K562 (cell line): ENCODE data around the gene ADGRB3. TPM values are rescaled to one million over a fixed set of nuclear protein-coding genes. Genes with fewer than 3 reads are reported as not detected.

Experiments
- ATAC-seq: fragments of 200-7000 bp; cut with Tn5 transposase; 3 replicates; pipeline ENCODE4 v1.9.1; 2020; ENCODE audit warnings: moderate library complexity
- BruUV-seq: library from RNA; stranded (reverse); fragments of 400-500 nt; replicated peaks from 2 replicates; lab custom pipeline; 2021; lab: Mats Ljungman, UMichigan
- CTCF ChIA-PET: fragments of 300-600 bp; formaldehyde crosslinking; extraction: SDS; loops from one replicate; lab custom pipeline; 2021; ENCODE audit warnings: low intra/inter-chr PET ratio; lab: Yijun Ruan, JAX
- POLR2A ChIA-PET: fragments of 300-600, 350-650 bp; sonication (Branson Sonifier 250); formaldehyde crosslinking; extraction: SDS; loops from one replicate; lab custom pipeline; 2021; ENCODE audit warnings: antibody characterized with exemption, inconsistent platforms; lab: Yijun Ruan, JAX
- DNase-seq, 4 experiments: peaks; one replicate each; pipeline versions ENCODE4 v3.0.0 to v3.0.0-alpha.2; 2011 to 2018; ENCODE audit warnings: low spot score in 3 of 4, mixed read lengths in 3 of 4; ENCODE audit errors: extremely low read depth in 1 of 4
- FAIRE-seq: peaks from 2 replicates; lab custom pipeline; 2011; peaks lifted over from hg19 to GRCh38; lab: Jason Lieb, UNC
- H2AFZ ChIP-seq: 2 replicates; pipeline ENCODE4 v1.6.0; 2011; ENCODE audit warnings: low read depth, low read length, control low read depth, inconsistent platforms
- H3K27ac ChIP-seq: fragments of 200-600 bp; 3 replicates; pipeline ENCODE4 v1.8.0; 2011; ENCODE audit warnings: low read depth, mild to moderate bottlenecking, control low read depth, inconsistent platforms, low read length, moderate library complexity, mixed read lengths; ENCODE audit errors: extremely low read depth
- H3K27me3 ChIP-seq, 2 experiments: fragments of 300-600 bp in 1 of 2; 2 replicates in 1 of 2; 3 replicates in 1 of 2; pipeline versions ENCODE4 v1.6.0 to v1.8.0; 2011; ENCODE audit warnings: inconsistent platforms in 2 of 2, low read length in 2 of 2, mild to moderate bottlenecking in 1 of 2, mixed read lengths in 1 of 2, moderate library complexity in 1 of 2; ENCODE audit not compliant: control insufficient read depth in 2 of 2, insufficient read depth in 2 of 2
- H3K36me3 ChIP-seq: fragments of 300-600 bp; 3 replicates; pipeline ENCODE4 v1.8.0; 2011; ENCODE audit warnings: mild to moderate bottlenecking, low read length, inconsistent platforms; ENCODE audit not compliant: control insufficient read depth, insufficient read depth
- H3K4me1 ChIP-seq, 2 experiments: fragments of 200-600 bp in 1 of 2; replicated peaks in 1 of 2; 2 replicates in 1 of 2; 3 replicates in 1 of 2; pipeline versions ENCODE4 v1.5.1 to v1.8.0; 2011; ENCODE audit warnings: inconsistent platforms in 2 of 2, low read length in 2 of 2, mild to moderate bottlenecking in 1 of 2, mixed read lengths in 1 of 2, moderate library complexity in 1 of 2; ENCODE audit not compliant: control insufficient read depth in 2 of 2, insufficient read depth in 2 of 2
- H3K4me2 ChIP-seq: 2 replicates; pipeline ENCODE4 v1.6.1; 2011; ENCODE audit warnings: low read length, control low read depth, inconsistent platforms, mixed read lengths; ENCODE audit not compliant: insufficient read depth
- H3K4me3 ChIP-seq: fragments of 200-600 bp; sonication (generic), shearing (Covaris generic); 2 replicates; pipeline ENCODE4 v1.5.1; 2016; ENCODE audit warnings: control low read depth, inconsistent platforms
- H3K79me2 ChIP-seq: fragments of 200-600 bp; 3 replicates; pipeline ENCODE4 v1.8.0; 2011; ENCODE audit warnings: low read length, inconsistent platforms; ENCODE audit not compliant: control insufficient read depth, insufficient read depth
- H3K9ac ChIP-seq, 2 experiments: 2 replicates each; pipeline versions ENCODE4 v1.6.0 to v1.6.1; 2011; ENCODE audit warnings: low read depth in 2 of 2, low read length in 2 of 2, control low read depth in 1 of 2, inconsistent platforms in 1 of 2, mild to moderate bottlenecking in 1 of 2, mixed read lengths in 1 of 2; ENCODE audit not compliant: insufficient read depth in 1 of 2
- H3K9me1 ChIP-seq: one replicate; pipeline ENCODE4 v1.6.0; 2011; ENCODE audit warnings: inconsistent platforms, mild to moderate bottlenecking, low read length, moderate library complexity; ENCODE audit not compliant: control insufficient read depth, insufficient read depth
- H3K9me3 ChIP-seq: replicated peaks from 2 replicates; pipeline ENCODE4 v1.5.1; 2011; ENCODE audit warnings: low read depth, low read length, inconsistent platforms; ENCODE audit not compliant: control insufficient read depth, insufficient read depth
- H4K20me1 ChIP-seq: replicated peaks from 2 replicates; pipeline ENCODE4 v1.6.1; 2011; ENCODE audit warnings: low read length, inconsistent platforms, mixed read lengths; ENCODE audit not compliant: control insufficient read depth, insufficient read depth
- CEBPB ChIP-seq: fragments of 450-650 bp; IDR thresholded peaks from 2 replicates; pipeline ENCODE4 v1.6.1; 2016; ENCODE audit warnings: missing genetic modification characterization, missing compliant biosample characterization
- CEBPG ChIP-seq, 3 experiments: fragments of 200-800 bp in 1 of 3; sonication (Bioruptor generic) in 1 of 3; sonication (generic) in 1 of 3; formaldehyde crosslinking in 1 of 3; IDR thresholded peaks in 2 of 3; conservative IDR thresholded peaks in 1 of 3; 2 replicates each; pipeline versions ENCODE4 v1.6.1 to v1.8.0; 2016 to 2022; ENCODE audit warnings: missing compliant biosample characterization in 2 of 3, missing genetic modification characterization in 2 of 3, mild to moderate bottlenecking in 1 of 3, missing genetic modification reagents in 1 of 3
- EP300 ChIP-seq: IDR thresholded peaks from 2 replicates; pipeline ENCODE4 v1.6.1; 2012; ENCODE audit warnings: low read length, improper control_type of control experiment
- HMG20B ChIP-seq: fragments of 250-450 bp; sonication (Bioruptor Pico); IDR thresholded peaks from 2 replicates; pipeline ENCODE4 v1.5.0; 2021; ENCODE audit warnings: mild to moderate bottlenecking
- MEF2A ChIP-seq: IDR thresholded peaks from 2 replicates; pipeline ENCODE4 v1.6.1; 2011; ENCODE audit warnings: low read depth, mild to moderate bottlenecking, low read length, moderate library complexity; ENCODE audit not compliant: control insufficient read depth
- MYBL2 ChIP-seq, 2 experiments: fragments of 450-650 bp in 1 of 2; sonication (generic) in 1 of 2; formaldehyde crosslinking in 1 of 2; IDR thresholded peaks; 2 replicates each; pipeline versions ENCODE4 v1.6.1 to v1.8.1; 2017 to 2022; ENCODE audit warnings: borderline replicate concordance in 1 of 2, inconsistent platforms in 1 of 2, low read depth in 1 of 2, mild to moderate bottlenecking in 1 of 2, missing genetic modification reagents in 1 of 2, moderate library complexity in 1 of 2
- ZNF197 ChIP-seq: fragments of 200-800 bp; sonication (Bioruptor generic); IDR thresholded peaks from 2 replicates; pipeline ENCODE4 v1.6.1; 2016; ENCODE audit warnings: low read depth, missing genetic modification characterization, missing compliant biosample characterization
- ZNF77 ChIP-seq: fragments of 250-450 bp; sonication (Bioruptor Pico); IDR thresholded peaks from 2 replicates; pipeline ENCODE4 v1.5.0; 2020
- WGBS: fragments of 100-300 bp; shearing (Covaris generic); methylation state at CpG from one replicate; pipeline ENCODE4 v1.1.6; 2016; ENCODE audit warnings: low coverage, mixed read lengths; ENCODE audit not compliant: insufficient coverage; ENCODE audit errors: missing lambda C conversion rate; 5-methylcytosine and 5-hydroxymethylcytosine counted together
- in situ Hi-C: fragments of 300-500 bp; cut with MboI; formaldehyde crosslinking; loops from 4 replicates; pipeline ENCODE4 v1.15.0; 2018; ENCODE audit warnings: inconsistent platforms, mixed read lengths
- intact Hi-C: fragments of 100-400 bp; cut with micrococcal nuclease; formaldehyde crosslinking; loops from 2 replicates; pipeline ENCODE4 v1.14.2; 2022
- polyA plus RNA-seq, 8 experiments: library from polyadenylated mRNA; depleted of rRNA in 4 of 8; stranded (reverse) in 5 of 8; unstranded in 3 of 8; fragments of >200 nt; fragmentation: Nextera tagmentation in 2 of 8; fragmentation: Illumina TruSeq in 1 of 8; extraction: Ambion mirVana in 2 of 8; extraction: Trizol in 1 of 8; gene quantifications; 2 replicates each; pipeline versions ENCODE4 v1.2.1 to v1.2.3, GENCODE V29; 2011 to 2014; ENCODE audit warnings: inconsistent platforms in 1 of 8, missing spikeins in 1 of 8
- total RNA-seq, 7 experiments: library from RNA; depleted of rRNA in 6 of 7; stranded (reverse); fragments of >200 nt in 6 of 7; fragmentation: Illumina TruSeq in 2 of 7; extraction: Trizol in 2 of 7; gene quantifications; 2 replicates each; pipeline versions ENCODE4 v1.2.1 to v1.2.3, GENCODE V29; 2011 to 2021; ENCODE audit warnings: low replicate concordance in 1 of 7
- TF ChIP-seq, protein P1 (sequence below): sonication (generic); formaldehyde crosslinking; IDR thresholded peaks from 2 replicates; pipeline ENCODE4 v1.8.1; 2023; ENCODE audit warnings: mild to moderate bottlenecking, missing genetic modification reagents
- TF ChIP-seq, protein P2 (sequence below): sonication (generic); formaldehyde crosslinking; IDR thresholded peaks from 2 replicates; pipeline ENCODE4 v1.8.0; 2022; ENCODE audit warnings: mild to moderate bottlenecking, missing genetic modification reagents
- TF ChIP-seq, protein P3 (sequence below): fragments of 250-450 bp; sonication (Bioruptor Pico); IDR thresholded peaks from 2 replicates; pipeline ENCODE4 v1.4.0; 2020

ADGRB3 gene
- total and polyA plus RNA-seq, 9 of the 15 experiments (the other 6 are each of a cell fraction or from before 2014, with no cell fraction given): 0.90 to 7.8 (median 2.4) TPM

DNA sequence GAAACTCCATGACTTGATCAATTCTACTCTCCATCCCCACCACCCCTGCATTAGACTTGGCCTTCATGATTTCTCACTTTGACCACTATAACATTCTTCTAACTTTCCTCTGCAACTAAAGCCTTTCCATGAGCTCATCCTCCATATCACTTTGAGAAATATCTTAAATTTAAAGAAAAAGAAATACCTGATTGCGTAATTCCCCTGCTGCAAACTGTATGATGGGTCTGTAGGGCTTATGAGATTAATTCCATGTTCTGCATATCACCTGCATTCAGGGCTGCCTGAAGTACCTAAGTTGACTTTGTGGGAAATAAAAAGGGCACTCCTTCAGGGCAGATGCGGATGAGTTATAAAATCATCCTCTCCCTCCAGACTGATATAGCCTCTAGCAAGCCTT lies 611.9 kb downstream of the ADGRB3 start:
- Histone ChIP-seq H3K9me1 (no peaks in the 10 kb centered on the region), H2AFZ (no peak overlapping the region), H3K4me3 (no peak overlapping the region), H3K9me3 (no peaks in the 10 kb centered on the region), H3K4me2 (no peak overlapping the region), H3K79me2 (no peaks in the 10 kb centered on the region), H3K4me1 (no peaks in the 10 kb centered on the region), H4K20me1 (no peaks in the 10 kb centered on the region), H3K27me3 (no peaks in the 10 kb centered on the region), H3K9ac (no peak overlapping the region), H3K27ac (no peak overlapping the region), H3K36me3 (no peaks in the 10 kb centered on the region)
- in situ Hi-C loops (no loop called here), intact Hi-C loops (no loop called here)
- FAIRE-seq (no peak), DNase-seq (no peak), ATAC-seq (no peak)
- WGBS: 0% methylated on average over 2 of the region's 2 CpGs
- CTCF ChIA-PET: no interaction called here
- no TSS peak for BruUV-seq
- POLR2A ChIA-PET: no interaction called here
- TF ChIP-seq, protein P1, sequence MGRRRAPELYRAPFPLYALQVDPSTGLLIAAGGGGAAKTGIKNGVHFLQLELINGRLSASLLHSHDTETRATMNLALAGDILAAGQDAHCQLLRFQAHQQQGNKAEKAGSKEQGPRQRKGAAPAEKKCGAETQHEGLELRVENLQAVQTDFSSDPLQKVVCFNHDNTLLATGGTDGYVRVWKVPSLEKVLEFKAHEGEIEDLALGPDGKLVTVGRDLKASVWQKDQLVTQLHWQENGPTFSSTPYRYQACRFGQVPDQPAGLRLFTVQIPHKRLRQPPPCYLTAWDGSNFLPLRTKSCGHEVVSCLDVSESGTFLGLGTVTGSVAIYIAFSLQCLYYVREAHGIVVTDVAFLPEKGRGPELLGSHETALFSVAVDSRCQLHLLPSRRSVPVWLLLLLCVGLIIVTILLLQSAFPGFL (CRISPR knock-in tag): no peak
- no peak for TF ChIP-seq CEBPG (CRISPR knock-in tag; IDR thresholded peaks at IDR 0.05)
- TF ChIP-seq CEBPG (tag; conservative IDR thresholded peaks at IDR 0.05 in 1 of 2, IDR thresholded peaks at IDR 0.05 in 1 of 2): peak in 1 of 2 experiments; percentile 73; a peak in 2 of 4 replicates
- TF ChIP-seq, protein P2, sequence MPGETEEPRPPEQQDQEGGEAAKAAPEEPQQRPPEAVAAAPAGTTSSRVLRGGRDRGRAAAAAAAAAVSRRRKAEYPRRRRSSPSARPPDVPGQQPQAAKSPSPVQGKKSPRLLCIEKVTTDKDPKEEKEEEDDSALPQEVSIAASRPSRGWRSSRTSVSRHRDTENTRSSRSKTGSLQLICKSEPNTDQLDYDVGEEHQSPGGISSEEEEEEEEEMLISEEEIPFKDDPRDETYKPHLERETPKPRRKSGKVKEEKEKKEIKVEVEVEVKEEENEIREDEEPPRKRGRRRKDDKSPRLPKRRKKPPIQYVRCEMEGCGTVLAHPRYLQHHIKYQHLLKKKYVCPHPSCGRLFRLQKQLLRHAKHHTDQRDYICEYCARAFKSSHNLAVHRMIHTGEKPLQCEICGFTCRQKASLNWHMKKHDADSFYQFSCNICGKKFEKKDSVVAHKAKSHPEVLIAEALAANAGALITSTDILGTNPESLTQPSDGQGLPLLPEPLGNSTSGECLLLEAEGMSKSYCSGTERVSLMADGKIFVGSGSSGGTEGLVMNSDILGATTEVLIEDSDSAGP (CRISPR knock-in tag): no peak
- no peak for TF ChIP-seq HMG20B
- TF ChIP-seq CEBPB (tag): peak; percentile 76
- no peak for TF ChIP-seq MEF2A
- no peak for TF ChIP-seq ZNF197 (CRISPR knock-in tag)
- no peak for TF ChIP-seq EP300
- no peak for TF ChIP-seq MYBL2 (IDR thresholded peaks at IDR 0.05; ENCODE audit: low read depth)
- no peak for TF ChIP-seq MYBL2 (CRISPR knock-in tag; IDR thresholded peaks at IDR 0.05; ENCODE audit: borderline replicate concordance)
- TF ChIP-seq ZNF77 (CRISPR knock-in tag): no peak
- TF ChIP-seq, protein P3, sequence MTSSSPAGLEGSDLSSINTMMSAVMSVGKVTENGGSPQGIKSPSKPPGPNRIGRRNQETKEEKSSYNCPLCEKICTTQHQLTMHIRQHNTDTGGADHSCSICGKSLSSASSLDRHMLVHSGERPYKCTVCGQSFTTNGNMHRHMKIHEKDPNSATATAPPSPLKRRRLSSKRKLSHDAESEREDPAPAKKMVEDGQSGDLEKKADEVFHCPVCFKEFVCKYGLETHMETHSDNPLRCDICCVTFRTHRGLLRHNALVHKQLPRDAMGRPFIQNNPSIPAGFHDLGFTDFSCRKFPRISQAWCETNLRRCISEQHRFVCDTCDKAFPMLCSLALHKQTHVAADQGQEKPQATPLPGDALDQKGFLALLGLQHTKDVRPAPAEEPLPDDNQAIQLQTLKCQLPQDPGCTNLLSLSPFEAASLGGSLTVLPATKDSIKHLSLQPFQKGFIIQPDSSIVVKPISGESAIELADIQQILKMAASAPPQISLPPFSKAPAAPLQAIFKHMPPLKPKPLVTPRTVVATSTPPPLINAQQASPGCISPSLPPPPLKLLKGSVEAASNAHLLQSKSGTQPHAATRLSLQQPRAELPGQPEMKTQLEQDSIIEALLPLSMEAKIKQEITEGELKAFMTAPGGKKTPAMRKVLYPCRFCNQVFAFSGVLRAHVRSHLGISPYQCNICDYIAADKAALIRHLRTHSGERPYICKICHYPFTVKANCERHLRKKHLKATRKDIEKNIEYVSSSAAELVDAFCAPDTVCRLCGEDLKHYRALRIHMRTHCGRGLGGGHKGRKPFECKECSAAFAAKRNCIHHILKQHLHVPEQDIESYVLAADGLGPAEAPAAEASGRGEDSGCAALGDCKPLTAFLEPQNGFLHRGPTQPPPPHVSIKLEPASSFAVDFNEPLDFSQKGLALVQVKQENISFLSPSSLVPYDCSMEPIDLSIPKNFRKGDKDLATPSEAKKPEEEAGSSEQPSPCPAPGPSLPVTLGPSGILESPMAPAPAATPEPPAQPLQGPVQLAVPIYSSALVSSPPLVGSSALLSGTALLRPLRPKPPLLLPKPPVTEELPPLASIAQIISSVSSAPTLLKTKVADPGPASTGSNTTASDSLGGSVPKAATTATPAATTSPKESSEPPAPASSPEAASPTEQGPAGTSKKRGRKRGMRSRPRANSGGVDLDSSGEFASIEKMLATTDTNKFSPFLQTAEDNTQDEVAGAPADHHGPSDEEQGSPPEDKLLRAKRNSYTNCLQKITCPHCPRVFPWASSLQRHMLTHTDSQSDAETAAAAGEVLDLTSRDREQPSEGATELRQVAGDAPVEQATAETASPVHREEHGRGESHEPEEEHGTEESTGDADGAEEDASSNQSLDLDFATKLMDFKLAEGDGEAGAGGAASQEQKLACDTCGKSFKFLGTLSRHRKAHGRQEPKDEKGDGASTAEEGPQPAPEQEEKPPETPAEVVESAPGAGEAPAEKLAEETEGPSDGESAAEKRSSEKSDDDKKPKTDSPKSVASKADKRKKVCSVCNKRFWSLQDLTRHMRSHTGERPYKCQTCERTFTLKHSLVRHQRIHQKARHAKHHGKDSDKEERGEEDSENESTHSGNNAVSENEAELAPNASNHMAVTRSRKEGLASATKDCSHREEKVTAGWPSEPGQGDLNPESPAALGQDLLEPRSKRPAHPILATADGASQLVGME (CRISPR knock-in tag): no peak
- TF ChIP-seq, all 486 proteins: peak for 2
